Activated T-cell treated with anti-CD3 and anti-CD28 coated beads for 48 hours (primary cell): Measurements from ENCODE around the gene NDUFS7.

Source experiments
- DNase-seq: peaks from one replicate; pipeline ENCODE4 v3.0.0-alpha.2; 2020; ENCODE audit warnings: low read depth

The NDUFS7 gene

GRCh38 chr19:1365319-1366269 is 18.1 kb upstream of the NDUFS7 start:
- DNase-seq: no peak

GRCh38 chr19:1366296-1366695 is 17.4 kb upstream of the NDUFS7 start:
- DNase-seq: no peak

GRCh38 chr19:1366899-1367870 is 16.5 kb upstream of the NDUFS7 start:
- no peak for DNase-seq

- no peak for DNase-seq
Measured at GRCh38 chr19:1369214-1369805, 14.4 kb upstream of the NDUFS7 start.

GRCh38 chr19:1370579-1371361 is 12.9 kb upstream of the NDUFS7 start:
- no peak for DNase-seq

- DNase-seq: no peak
Measured at GRCh38 chr19:1373042-1373533, 10.6 kb upstream of the NDUFS7 start.

- DNase-seq: no peak
Measured at GRCh38 chr19:1373534-1374249, 10.0 kb upstream of the NDUFS7 start.

- DNase-seq: no peak
Measured at GRCh38 chr19:1374250-1374577, 9.5 kb upstream of the NDUFS7 start.

- no peak for DNase-seq
Measured at GRCh38 chr19:1376415-1376805, 7.3 kb upstream of the NDUFS7 start.

- DNase-seq: no peak
Measured at GRCh38 chr19:1377176-1377964, 6.3 kb upstream of the NDUFS7 start.

GRCh38 chr19:1377965-1378785 is 5.5 kb upstream of the NDUFS7 start:
- no peak for DNase-seq

- DNase-seq: no peak
Measured at GRCh38 chr19:1379126-1379905, 4.4 kb upstream of the NDUFS7 start.

- no peak for DNase-seq
Measured at GRCh38 chr19:1379961-1380489, 3.7 kb upstream of the NDUFS7 start.

- DNase-seq: no peak
Measured at GRCh38 chr19:1382250-1382649, 1.5 kb upstream of the NDUFS7 start.

GRCh38 chr19:1383017-1383311 is 743 bp upstream of the NDUFS7 start:
- DNase-seq: no peak

GRCh38 chr19:1384085-1384462 is 367 bp downstream of the NDUFS7 start:
- DNase-seq: no peak

- no peak for DNase-seq
Measured at GRCh38 chr19:1384478-1385110, 887 bp downstream of the NDUFS7 start.

- DNase-seq: no peak
Measured at GRCh38 chr19:1385816-1386215, 2.1 kb downstream of the NDUFS7 start.
